A673 (cell line): ENCODE results near the gene SLC34A2. TPM values are rescaled to one million over a fixed set of nuclear protein-coding genes. Genes with fewer than 3 reads are reported as not detected.

ENCODE experiments used
- BruUV-seq: library from RNA; stranded (reverse); fragments of 400-500 nt; replicated peaks from 2 replicates; lab custom pipeline; 2021; lab: Mats Ljungman, UMichigan
- CTCF ChIA-PET: fragments of 300-600 bp; sonication (Branson Sonifier 250); formaldehyde crosslinking; loops from one replicate; lab custom pipeline; 2022; ENCODE audit warnings: antibody characterized with exemption; lab: Charles Lee
- POLR2A ChIA-PET: fragments of 300-600 bp; sonication (Branson Sonifier 250); formaldehyde crosslinking; loops from one replicate; lab custom pipeline; 2022; ENCODE audit warnings: antibody characterized with exemption; ENCODE audit not compliant: low non-redundant PET; lab: Charles Lee
- DNase-seq: peaks from one replicate; pipeline ENCODE4 v3.0.0-alpha.2; 2015; ENCODE audit warnings: low spot score
- H3K27ac ChIP-seq: fragments of 200-600 bp; sonication (generic); 2 replicates; pipeline ENCODE4 v1.5.1; 2016; ENCODE audit warnings: mixed run types, low read depth, mild to moderate bottlenecking, mixed read lengths, antibody characterized with exemption, low read length; ENCODE audit not compliant: poor library complexity, severe bottlenecking
- H3K27me3 ChIP-seq: fragments of 200-600 bp; sonication (generic); replicated peaks from 2 replicates; pipeline ENCODE4 v1.6.1; 2017; ENCODE audit warnings: mixed run types, low read depth, mild to moderate bottlenecking, mixed read lengths, antibody characterized with exemption, low read length; ENCODE audit not compliant: insufficient read depth, poor library complexity
- H3K36me3 ChIP-seq: fragments of 200-600 bp; sonication (generic); 2 replicates; pipeline ENCODE4 v1.6.1; 2016; ENCODE audit warnings: mixed run types, mild to moderate bottlenecking, mixed read lengths, antibody characterized with exemption, low read length; ENCODE audit not compliant: insufficient read depth, poor library complexity, severe bottlenecking
- H3K4me1 ChIP-seq: fragments of 200-600 bp; sonication (generic); 2 replicates; pipeline ENCODE4 v1.6.1; 2017; ENCODE audit warnings: mixed run types, mild to moderate bottlenecking, mixed read lengths, antibody characterized with exemption, low read length; ENCODE audit not compliant: insufficient read depth, poor library complexity, severe bottlenecking
- H3K4me3 ChIP-seq: fragments of 200-600 bp; sonication (generic); 2 replicates; pipeline ENCODE4 v1.5.1; 2016; ENCODE audit warnings: low read depth, mixed run types, mild to moderate bottlenecking, mixed read lengths, low read length; ENCODE audit not compliant: poor library complexity, severe bottlenecking
- H3K9me3 ChIP-seq: fragments of 200-600 bp; sonication (generic); 2 replicates; pipeline ENCODE4 v1.6.1; 2016; ENCODE audit warnings: mixed run types, low read depth, mild to moderate bottlenecking, mixed read lengths, antibody characterized with exemption, low read length; ENCODE audit not compliant: poor library complexity, severe bottlenecking
- CTCF ChIP-seq: fragments of 300-800, 200-600 bp; sonication (generic); conservative IDR thresholded peaks from 2 replicates; pipeline ENCODE4 v1.5.1; 2017; ENCODE audit warnings: low read depth, mild to moderate bottlenecking, antibody characterized with exemption, low read length, moderate library complexity, mixed read lengths
- EZH2 ChIP-seq: fragments of 200-600 bp; sonication (generic); IDR thresholded peaks from 2 replicates; pipeline ENCODE4 v1.6.1; 2017; ENCODE audit warnings: borderline replicate concordance, low read depth, mild to moderate bottlenecking, mixed read lengths, antibody characterized with exemption, low read length; ENCODE audit not compliant: poor library complexity, severe bottlenecking
- intact Hi-C: fragments of 100-400 bp; cut with micrococcal nuclease; formaldehyde crosslinking; loops from one replicate; pipeline ENCODE4 v1.10.0; 2022; ENCODE audit not compliant: unreplicated experiment
- total RNA-seq: library from RNA; stranded (reverse); gene quantifications from 2 replicates; pipeline ENCODE4 v1.2.3, GENCODE V29; 2021

SLC34A2 gene
- total RNA-seq, 1 experiment from 2014 or later: 0.06 TPM

- Histone ChIP-seq H3K9me3 (no peaks in the 10 kb centered on the region), H3K27me3 (no peaks in the 10 kb centered on the region), H3K4me3 (no peak overlapping the region), H3K27ac (no peak overlapping the region), H3K36me3 (no peaks in the 10 kb centered on the region), H3K4me1 (no peaks in the 10 kb centered on the region)
- peak; percentile 12 for DNase-seq
- no peak for TF ChIP-seq CTCF
- no peak for TF ChIP-seq EZH2
- intact Hi-C loops: no loop called here
- BruUV-seq: no TSS peak
- ChIA-PET CTCF (no interaction called here), POLR2A (no interaction called here)
These were observed 47.2 kb downstream of the SLC34A2 start for GRCh38 chr4:25702848-25703247.

DNA sequence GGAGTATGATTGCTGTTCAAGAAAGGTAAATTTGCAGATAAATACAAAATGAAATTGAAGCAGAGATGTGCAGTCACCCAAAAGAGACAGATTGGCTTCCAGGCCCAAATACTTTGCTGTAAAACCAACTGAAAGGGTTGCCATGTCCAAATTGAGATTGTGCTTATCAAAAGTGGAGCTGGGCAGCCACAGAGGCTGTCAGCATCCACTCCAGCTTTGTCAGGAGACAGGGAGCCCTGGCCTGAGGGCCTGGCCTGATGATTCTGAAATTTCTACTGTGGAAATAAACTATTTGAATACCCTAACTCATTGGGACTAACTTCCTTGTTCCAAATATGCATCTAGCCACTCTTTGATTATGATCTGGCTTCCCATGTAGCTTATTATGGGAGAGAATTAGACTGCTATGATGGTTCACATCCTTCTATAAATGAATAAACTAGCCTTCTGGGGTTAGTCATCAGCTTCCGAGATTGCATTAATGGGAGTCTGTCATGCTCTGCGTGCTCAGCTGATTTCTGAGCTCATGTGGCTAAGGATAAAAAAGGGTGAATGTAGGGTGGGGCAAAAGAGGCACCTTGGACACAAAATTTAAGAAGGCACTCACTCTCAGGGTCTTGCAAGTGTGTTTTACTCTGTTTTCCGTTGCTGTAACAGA, 48.2 kb downstream of the SLC34A2 start:
- POLR2A ChIA-PET: no interaction called here
- Histone ChIP-seq H3K4me3 (no peak overlapping the region), H3K27ac (no peak overlapping the region), H3K27me3 (no peaks in the 10 kb centered on the region), H3K9me3 (no peaks in the 10 kb centered on the region), H3K4me1 (no peaks in the 10 kb centered on the region), H3K36me3 (no peaks in the 10 kb centered on the region)
- intact Hi-C loops: no loop called here
- no peak for TF ChIP-seq EZH2
- no peak for TF ChIP-seq CTCF
- DNase-seq: no peak
- BruUV-seq: no TSS peak
- CTCF ChIA-PET: no interaction called here

GRCh38 chr4:25704516-25704915, 48.9 kb downstream of the SLC34A2 start:
- no peaks in the 10 kb centered on the region for H3K4me1 ChIP-seq
- no peak for TF ChIP-seq CTCF
- no peak for TF ChIP-seq EZH2
- no peaks in the 10 kb centered on the region for H3K27me3 ChIP-seq
- no peaks in the 10 kb centered on the region for H3K9me3 ChIP-seq
- no peaks in the 10 kb centered on the region for H3K36me3 ChIP-seq
- ChIA-PET POLR2A (no interaction called here), CTCF (no interaction called here)
- H3K27ac ChIP-seq: no peak overlapping the region
- no TSS peak for BruUV-seq
- DNase-seq: peak; percentile 30
- no peak overlapping the region for H3K4me3 ChIP-seq
- intact Hi-C loops: no loop called here
